22Rv1 (cell line): ENCODE measurements around the gene D2HGDH.

ENCODE experiments used
- CTCF ChIP-seq: fragments of 450-650 bp; IDR thresholded peaks from 2 replicates; pipeline ENCODE4 v1.5.1; 2017; ENCODE audit warnings: mild to moderate bottlenecking
- ZFX ChIP-seq: fragments of 450-650 bp; IDR thresholded peaks from 2 replicates; pipeline ENCODE4 v1.6.1; 2017; ENCODE audit warnings: antibody characterized with exemption, borderline replicate concordance

GRCh38 chr2:241770936-241771285, 36.5 kb downstream of the D2HGDH start:
- TF ChIP-seq CTCF (no peak), ZFX (no peak)
